ENCODE measurements around the gene STAT3.
"Not testable (repeated sequence)": the region's sequence is repeated elsewhere in the genome, so short reads cannot be mapped to it uniquely, and the experiment has no call there.

Gene STAT3

DNA sequence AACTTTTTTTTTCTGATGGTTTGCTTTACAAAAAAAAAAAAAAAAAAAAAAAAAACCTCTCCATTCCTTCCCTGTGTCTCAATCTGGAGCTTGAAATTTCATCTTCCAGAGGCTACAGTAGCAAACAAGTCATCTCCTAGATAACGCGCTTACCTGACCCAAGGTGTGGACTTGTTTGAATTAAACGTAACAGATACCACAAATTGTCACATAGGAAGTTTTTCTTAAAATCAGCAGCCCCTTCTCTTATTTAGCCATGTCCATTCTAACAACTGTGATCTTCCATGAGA lies 114.0 kb downstream of the STAT3 start:
- no peak for DNase-seq

- no peak for DNase-seq
These were observed 114.6 kb downstream of the STAT3 start for GRCh38 chr17:42273474-42274252.

GRCh38 chr17:42272162-42272907 lies 115.9 kb downstream of the STAT3 start:
- DNase-seq = no peak

- DNase-seq = no peak
These were observed 116.5 kb downstream of the STAT3 start for GRCh38 chr17:42271779-42272035.

GRCh38 chr17:42271006-42271778 lies 117.0 kb downstream of the STAT3 start:
- no peak for DNase-seq

- DNase-seq = no peak
These were observed 117.6 kb downstream of the STAT3 start for GRCh38 chr17:42270596-42270995.

DNA sequence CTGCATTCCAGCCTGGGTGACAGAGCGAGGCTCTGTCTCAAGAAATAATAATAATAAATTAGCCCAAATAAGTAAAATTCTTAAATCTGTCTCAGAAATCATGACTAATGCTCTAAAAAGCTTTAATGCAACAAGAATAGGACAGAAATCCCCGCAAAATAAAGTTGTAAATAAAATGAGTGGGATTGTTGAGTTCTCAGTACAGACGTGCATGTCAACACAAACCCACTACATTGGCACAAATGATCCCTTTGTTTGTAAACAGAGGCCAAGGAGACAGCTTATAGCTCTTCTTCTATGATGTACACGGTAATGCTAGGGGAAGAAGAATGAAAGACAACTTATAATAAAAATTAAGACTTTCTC lies 118.1 kb downstream of the STAT3 start:
- no peak for DNase-seq

- DNase-seq = no peak
These were observed 120.0 kb downstream of the STAT3 start for GRCh38 chr17:42268236-42268635.

- DNase-seq = peak; percentile 39
These were observed 121.1 kb downstream of the STAT3 start for GRCh38 chr17:42266918-42267766.

- DNase-seq = no peak
These were observed 121.8 kb downstream of the STAT3 start for GRCh38 chr17:42266462-42266861.

DNA sequence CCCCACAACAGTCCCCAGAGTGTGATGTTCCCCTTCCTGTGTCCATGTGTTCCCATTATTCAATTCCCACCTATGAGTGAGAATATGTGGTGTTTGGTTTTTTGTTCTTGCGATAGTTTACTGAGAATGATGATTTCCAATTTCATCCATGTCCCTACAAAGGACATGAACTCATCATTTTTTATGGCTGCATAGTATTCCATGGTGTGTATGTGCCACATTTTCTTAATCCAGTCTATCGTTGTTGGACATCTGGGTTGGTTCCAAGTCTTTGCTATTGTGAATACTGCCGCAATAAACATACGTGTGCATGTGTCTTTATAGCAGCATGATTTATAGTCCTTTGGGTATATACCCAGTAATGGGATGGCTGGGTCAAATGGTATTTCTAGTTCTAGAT lies 123.9 kb downstream of the STAT3 start:
- not testable (repeated sequence) for DNase-seq
